Measurements from ENCODE around the gene PIGB. TPM values are rescaled to one million over a fixed set of nuclear protein-coding genes. Genes with fewer than 3 reads are reported as not detected.

The PIGB gene
- total and polyA plus RNA-seq, 2 of the 4 experiments (the other 2 are of a cell fraction) = 9.2 to 11.8 TPM

- H2AK9ac ChIP-seq (replicated peaks; ENCODE audit: low read depth, low read length, poor library complexity) = no peak overlapping the region
- no peak overlapping the region for H2BK20ac ChIP-seq (ENCODE audit: low read depth, low read length)
- H3K4me1 ChIP-seq (ENCODE audit: control insufficient read depth, insufficient read depth, low read length) = peaks cover 13% of the 10 kb centered on the region
- no peak overlapping the region for H4K8ac ChIP-seq (ENCODE audit: low read depth in 2 of 2, low read length in 2 of 2)
- H3K4ac ChIP-seq (ENCODE audit: low read depth, low read length) = no peak overlapping the region
- H3K56ac ChIP-seq (ENCODE audit: extremely low read depth, insufficient read depth, low read length) = no peak overlapping the region
- no peak overlapping the region for H2AFZ ChIP-seq (replicated peaks; ENCODE audit: low read length, poor library complexity)
- H3K4me2 ChIP-seq (ENCODE audit: low read depth, low read length) = no peak overlapping the region
- DNase-seq (no peak), ATAC-seq (ENCODE audit: low read depth) (no peak)
- no peaks in the 10 kb centered on the region for H3K27me3 ChIP-seq (ENCODE audit: control insufficient read depth, insufficient read depth, low read length)
- H3K27ac ChIP-seq (ENCODE audit: insufficient read depth, low read length) = no peak overlapping the region
- in situ Hi-C loops (cut with MboI; ENCODE audit: low sequenced_read_pairs) (no loop called here), intact Hi-C loops (cut with micrococcal nuclease) (no loop called here), dilution Hi-C loops (cut with HindIII; ENCODE audit: low sequenced_read_pairs, unreplicated experiment) (no loop called here)
- H3K79me1 ChIP-seq (ENCODE audit: low read depth in 1 of 2, low read length in 2 of 2) = peaks cover 9 to 35% of the 10 kb centered on the region in 2 experiments; a peak in 3 of 4 replicates
- H2BK15ac ChIP-seq (ENCODE audit: low read depth, low read length) = no peak overlapping the region
- no peak overlapping the region for H4K91ac ChIP-seq (ENCODE audit: insufficient read depth, low read depth, low read length)
- no peak overlapping the region for H3K4me3 ChIP-seq (ENCODE audit: insufficient read depth, low read depth, low read length)
- H3K18ac ChIP-seq (ENCODE audit: low read depth, low read length) = no peak overlapping the region
- ChIA-PET CTCF (interaction anchor here (0.7 kb wide), 1 partner anchor 1463 kb away, joined by 3 read pairs; no protein-coding TSS in a partner anchor), POLR2A (ENCODE audit: unreplicated experiment) (no interaction called here)
- no peak overlapping the region for H2AK5ac ChIP-seq (ENCODE audit: low read depth, low read length)
- no peak overlapping the region for H2BK120ac ChIP-seq (ENCODE audit: low read depth, low read length)
- peaks cover 9% of the 10 kb centered on the region for H3K9me1 ChIP-seq (ENCODE audit: insufficient read depth, low read length)
- no peak overlapping the region for H3K23ac ChIP-seq (ENCODE audit: low read depth, low read length)
- H4K20me1 ChIP-seq (ENCODE audit: insufficient read depth, low read length) = peaks cover 3% of the 10 kb centered on the region; the same call in 1 of the 2 replicates
- no CpG with 5 or more reads among the region's 6 CpGs for WGBS, 2 experiments (ENCODE audit: extremely low coverage in 2 of 2, insufficient read length in 1 of 2)
- TF ChIP-seq CEBPB (IDR thresholded peaks at IDR 0.05; ENCODE audit: low read depth, low read length) (no peak), SMC3 (IDR thresholded peaks at IDR 0.05; ENCODE audit: low read depth, low read length) (no peak), RFX5 (IDR thresholded peaks at IDR 0.05; ENCODE audit: low read depth, low read length) (no peak), POLR2A (IDR thresholded peaks at IDR 0.05; ENCODE audit: low read depth, low read length) (no peak), CTCF (conservative IDR thresholded peaks at IDR 0.05; ENCODE audit: low read depth, low read length) (no peak), FOS (IDR thresholded peaks at IDR 0.05; ENCODE audit: low read depth, low read length) (no peak), MXI1 (IDR thresholded peaks at IDR 0.05; ENCODE audit: borderline replicate concordance, low read depth, low read length) (no peak), RCOR1 (IDR thresholded peaks at IDR 0.05; ENCODE audit: insufficient replicate concordance, low read length) (no peak), CHD1 (IDR thresholded peaks at IDR 0.05; ENCODE audit: low read depth, low read length) (no peak)
- TF ChIP-seq, protein P1, sequence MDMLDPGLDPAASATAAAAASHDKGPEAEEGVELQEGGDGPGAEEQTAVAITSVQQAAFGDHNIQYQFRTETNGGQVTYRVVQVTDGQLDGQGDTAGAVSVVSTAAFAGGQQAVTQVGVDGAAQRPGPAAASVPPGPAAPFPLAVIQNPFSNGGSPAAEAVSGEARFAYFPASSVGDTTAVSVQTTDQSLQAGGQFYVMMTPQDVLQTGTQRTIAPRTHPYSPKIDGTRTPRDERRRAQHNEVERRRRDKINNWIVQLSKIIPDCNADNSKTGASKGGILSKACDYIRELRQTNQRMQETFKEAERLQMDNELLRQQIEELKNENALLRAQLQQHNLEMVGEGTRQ (IDR thresholded peaks at IDR 0.05; ENCODE audit: low read depth, low read length) = no peak
- H3K14ac ChIP-seq (replicated peaks; ENCODE audit: low read depth, low read length) = no peak overlapping the region
- H3K9me3 ChIP-seq (ENCODE audit: control insufficient read depth, insufficient read depth, low read length) = no peaks in the 10 kb centered on the region
- H4K5ac ChIP-seq (ENCODE audit: low read depth, low read length) = no peak overlapping the region
- no TSS peak for BruUV-seq (replicated peaks)
- H3K9ac ChIP-seq (ENCODE audit: low read depth, low read length) = no peak overlapping the region
- H3K36me3 ChIP-seq (ENCODE audit: control insufficient read depth, insufficient read depth, low read length) = no peaks in the 10 kb centered on the region
- no peak overlapping the region for H2BK5ac ChIP-seq (ENCODE audit: low read depth, low read length, poor library complexity, severe bottlenecking)
Measured at GRCh38 chr15:55270291-55270690, 48.7 kb upstream of the PIGB start.

Data from IMR-90 (cell line).